SJCRH30 (cell line): ENCODE data around the gene DGCR8. TPM values are rescaled to one million over a fixed set of nuclear protein-coding genes. Genes with fewer than 3 reads are reported as not detected.

Source experiments
- DNase-seq, 2 experiments: peaks; one replicate each; pipeline ENCODE4 v3.0.0-alpha.2; 2015 to 2020
- H3K27ac ChIP-seq: fragments of 250-450 bp; sonication (Bioruptor Pico); 2 replicates; pipeline ENCODE4 v1.5.1; 2020; ENCODE audit warnings: mild to moderate bottlenecking, moderate library complexity
- H3K27me3 ChIP-seq: fragments of 250-450 bp; sonication (Bioruptor Pico); 2 replicates; pipeline ENCODE4 v1.5.1; 2020; ENCODE audit warnings: mild to moderate bottlenecking, moderate library complexity
- H3K36me3 ChIP-seq: fragments of 250-450 bp; sonication (Bioruptor Pico); 2 replicates; pipeline ENCODE4 v1.5.1; 2020; ENCODE audit warnings: mild to moderate bottlenecking, moderate library complexity
- H3K4me1 ChIP-seq: fragments of 250-450 bp; sonication (Bioruptor Pico); 2 replicates; pipeline ENCODE4 v1.5.1; 2020; ENCODE audit warnings: mild to moderate bottlenecking, moderate library complexity
- H3K4me3 ChIP-seq: fragments of 250-450 bp; sonication (Bioruptor Pico); 2 replicates; pipeline ENCODE4 v1.5.1; 2020; ENCODE audit warnings: mild to moderate bottlenecking, moderate library complexity
- H3K9me3 ChIP-seq: fragments of 250-450 bp; sonication (Bioruptor Pico); replicated peaks from 2 replicates; pipeline ENCODE4 v1.5.1; 2020; ENCODE audit warnings: mild to moderate bottlenecking, moderate library complexity
- total RNA-seq: library from RNA; depleted of rRNA; stranded (reverse); fragments of >200 nt; shearing (Covaris generic); gene quantifications from 2 replicates; pipeline ENCODE4 v1.2.3, GENCODE V29; 2014

Gene DGCR8
- total RNA-seq, 1 experiment from 2014 or later, result 39.3 TPM

DNA sequence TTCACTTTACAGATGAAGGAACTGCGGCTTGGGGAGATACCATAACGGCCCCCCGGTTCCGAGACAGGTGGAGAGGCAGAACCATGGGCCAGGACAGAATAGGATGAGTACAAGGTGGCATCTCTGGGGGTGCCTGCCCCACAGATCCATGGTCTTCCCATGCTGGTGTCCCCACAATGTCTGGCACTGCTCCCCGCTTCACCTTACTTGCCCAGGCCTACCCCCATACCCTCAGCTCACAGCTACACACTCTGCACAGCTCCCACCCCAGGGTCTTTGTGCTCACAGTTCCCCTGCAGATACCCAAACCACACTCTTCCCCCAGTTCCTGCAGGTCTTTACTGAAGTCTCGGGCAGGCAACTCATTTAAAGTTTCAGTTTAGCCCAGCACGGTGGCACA lies 11.4 kb upstream of the DGCR8 start:
- no peaks in the 10 kb centered on the region for H3K27me3 ChIP-seq
- no peaks in the 10 kb centered on the region for H3K4me1 ChIP-seq
- no peak overlapping the region for H3K4me3 ChIP-seq
- H3K27ac ChIP-seq, result no peak overlapping the region
- H3K9me3 ChIP-seq, result no peaks in the 10 kb centered on the region
- no peak for DNase-seq
- H3K36me3 ChIP-seq, result no peaks in the 10 kb centered on the region

DNA sequence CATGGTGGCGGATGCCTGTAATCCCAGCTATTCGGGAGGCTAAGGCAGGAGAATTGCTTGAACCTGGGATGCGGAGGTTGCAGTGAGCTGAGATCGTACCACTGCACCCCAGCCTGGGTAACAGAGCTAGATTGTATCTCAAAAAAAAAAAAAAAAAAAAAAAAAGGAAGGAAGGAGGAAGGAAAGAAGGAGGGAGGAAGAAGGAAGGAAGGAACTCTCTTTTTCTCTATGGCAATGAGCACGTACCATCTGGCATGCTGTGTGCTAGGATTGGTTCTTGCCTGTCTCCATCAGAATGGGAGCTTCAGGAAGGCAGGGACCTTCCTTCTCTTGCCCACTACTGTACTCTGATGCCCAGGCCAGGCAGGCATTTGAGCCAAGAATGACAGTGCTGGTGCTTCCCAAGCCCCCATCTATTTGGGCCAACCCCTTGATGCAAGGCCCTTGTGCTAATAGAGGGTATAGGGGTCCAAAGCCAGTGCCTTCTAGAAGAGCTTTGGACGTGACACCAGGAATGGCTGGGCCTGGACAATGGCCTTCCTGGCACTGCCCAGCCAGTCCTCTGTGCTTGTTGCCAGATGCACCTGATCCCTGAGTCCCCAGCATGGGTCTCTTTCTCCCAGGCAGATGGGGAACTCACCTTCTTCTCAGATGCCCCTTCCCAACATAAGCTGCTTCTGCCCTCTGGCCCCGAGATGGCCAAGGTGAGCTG lies 10.6 kb upstream of the DGCR8 start:
- Histone ChIP-seq H3K27me3 (no peaks in the 10 kb centered on the region), H3K27ac (no peak overlapping the region), H3K36me3 (no peaks in the 10 kb centered on the region), H3K4me3 (no peak overlapping the region), H3K9me3 (no peaks in the 10 kb centered on the region), H3K4me1 (no peaks in the 10 kb centered on the region)
- no peak for DNase-seq

- Histone ChIP-seq H3K4me3 (no peak overlapping the region), H3K27me3 (no peaks in the 10 kb centered on the region), H3K36me3 (no peaks in the 10 kb centered on the region), H3K27ac (no peak overlapping the region), H3K9me3 (no peaks in the 10 kb centered on the region), H3K4me1 (no peaks in the 10 kb centered on the region)
- no peak for DNase-seq
These were observed 8.5 kb upstream of the DGCR8 start for GRCh38 chr22:20071524-20071972.

DNA sequence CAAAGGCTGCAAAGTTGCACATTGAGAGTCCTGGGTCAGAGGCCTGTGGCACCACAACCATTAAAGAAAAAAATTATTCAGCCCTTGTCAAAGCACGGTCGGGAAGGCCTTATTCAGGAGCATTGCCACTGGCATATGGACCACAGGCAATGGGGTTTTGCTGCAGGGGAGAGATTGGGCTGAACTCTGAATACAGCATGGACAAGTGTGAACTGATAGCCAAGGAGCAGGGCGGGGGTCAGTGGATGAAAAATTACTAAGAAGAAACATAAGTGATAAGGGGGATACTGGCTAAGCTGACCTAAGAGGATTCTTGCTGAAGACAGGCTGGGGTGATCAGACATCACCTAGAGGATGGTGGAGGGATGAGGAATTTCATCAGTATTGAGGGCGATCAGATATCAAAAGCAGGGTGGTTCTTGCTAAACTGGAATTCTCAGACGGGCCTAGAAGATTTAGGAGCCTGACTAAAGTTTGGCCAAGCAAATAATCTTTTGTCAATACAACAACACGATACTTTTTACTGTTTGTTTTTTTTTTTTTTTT lies 3.3 kb upstream of the DGCR8 start:
- Histone ChIP-seq H3K27ac (no peak overlapping the region), H3K27me3 (no peaks in the 10 kb centered on the region), H3K36me3 (peaks cover 4% of the 10 kb centered on the region), H3K9me3 (no peaks in the 10 kb centered on the region), H3K4me1 (0 out of 2 replicates have a peak, but pooled peaks cover 3% of the 10 kb centered on the region), H3K4me3 (no peak overlapping the region)
- no peak for DNase-seq

- no peaks in the 10 kb centered on the region for H3K9me3 ChIP-seq
- peak overlapping the region; percentile 90 for H3K4me3 ChIP-seq
- H3K4me1 ChIP-seq, result 0 out of 2 replicates have a peak, but pooled peaks cover 3% of the 10 kb centered on the region
- peak; percentile 63 to 65 for DNase-seq
- H3K36me3 ChIP-seq, result peaks cover 11% of the 10 kb centered on the region
- H3K27me3 ChIP-seq, result no peaks in the 10 kb centered on the region
- H3K27ac ChIP-seq, result peak overlapping the region; percentile 85
These were observed 369 bp downstream of the DGCR8 start for GRCh38 chr22:20080445-20080775.

- Histone ChIP-seq H3K4me3 (peak overlapping the region; percentile 90), H3K27ac (peak overlapping the region; percentile 85), H3K27me3 (no peaks in the 10 kb centered on the region), H3K4me1 (0 out of 2 replicates have a peak, but pooled peaks cover 3% of the 10 kb centered on the region), H3K36me3 (peaks cover 17% of the 10 kb centered on the region), H3K9me3 (no peaks in the 10 kb centered on the region)
- peak; percentile 66 to 71 for DNase-seq
These were observed 974 bp downstream of the DGCR8 start for GRCh38 chr22:20080776-20081654.

DNA sequence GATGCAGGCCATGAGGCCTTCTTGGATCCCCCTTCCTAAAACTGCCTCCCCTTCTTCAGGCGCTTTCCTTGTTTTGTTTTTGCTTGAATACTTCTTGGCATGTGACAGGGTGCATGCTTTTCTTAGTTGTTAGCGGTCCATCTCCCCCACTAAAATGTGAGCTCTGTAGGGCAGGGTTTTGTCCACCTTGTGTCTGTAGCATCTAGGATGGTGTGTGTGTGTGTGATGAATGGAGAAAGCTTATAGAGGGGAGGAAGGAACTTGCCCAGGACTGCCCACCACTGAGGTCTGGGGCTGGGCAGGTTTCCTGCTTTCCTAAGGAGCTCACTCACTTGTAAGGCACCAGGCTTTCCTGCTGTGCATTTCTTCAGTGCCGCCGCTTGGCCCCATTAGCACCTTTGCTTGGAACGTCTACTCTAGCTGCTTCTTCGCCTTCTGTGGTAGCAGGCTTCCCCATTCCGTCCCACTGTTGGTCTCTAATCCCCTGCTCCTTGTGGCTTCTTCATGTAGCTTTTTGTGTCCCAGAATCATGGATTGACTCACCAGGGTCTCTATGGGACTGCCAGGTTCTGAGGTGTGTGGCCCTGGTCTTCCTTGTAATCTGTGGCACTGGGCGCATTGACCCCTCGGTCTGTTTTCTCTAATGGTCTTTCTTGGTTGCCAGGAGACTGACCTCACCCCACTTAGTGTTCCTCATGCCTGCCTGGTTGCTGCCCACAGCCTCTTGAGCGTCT lies 3.3 kb downstream of the DGCR8 start:
- H3K27me3 ChIP-seq, result no peaks in the 10 kb centered on the region
- 0 out of 2 replicates have a peak, but pooled peaks cover 3% of the 10 kb centered on the region for H3K4me1 ChIP-seq
- no peaks in the 10 kb centered on the region for H3K9me3 ChIP-seq
- peaks cover 39% of the 10 kb centered on the region for H3K36me3 ChIP-seq
- H3K4me3 ChIP-seq, result no peak overlapping the region
- no peak for DNase-seq
- no peak overlapping the region for H3K27ac ChIP-seq

GRCh38 chr22:20083891-20084546 lies 4.0 kb downstream of the DGCR8 start:
- peaks cover 46% of the 10 kb centered on the region for H3K36me3 ChIP-seq
- H3K27me3 ChIP-seq, result no peaks in the 10 kb centered on the region
- no peak for DNase-seq
- no peaks in the 10 kb centered on the region for H3K9me3 ChIP-seq
- H3K4me1 ChIP-seq, result 0 out of 2 replicates have a peak, but pooled peaks cover 3% of the 10 kb centered on the region
- H3K27ac ChIP-seq, result no peak overlapping the region
- no peak overlapping the region for H3K4me3 ChIP-seq

DNA sequence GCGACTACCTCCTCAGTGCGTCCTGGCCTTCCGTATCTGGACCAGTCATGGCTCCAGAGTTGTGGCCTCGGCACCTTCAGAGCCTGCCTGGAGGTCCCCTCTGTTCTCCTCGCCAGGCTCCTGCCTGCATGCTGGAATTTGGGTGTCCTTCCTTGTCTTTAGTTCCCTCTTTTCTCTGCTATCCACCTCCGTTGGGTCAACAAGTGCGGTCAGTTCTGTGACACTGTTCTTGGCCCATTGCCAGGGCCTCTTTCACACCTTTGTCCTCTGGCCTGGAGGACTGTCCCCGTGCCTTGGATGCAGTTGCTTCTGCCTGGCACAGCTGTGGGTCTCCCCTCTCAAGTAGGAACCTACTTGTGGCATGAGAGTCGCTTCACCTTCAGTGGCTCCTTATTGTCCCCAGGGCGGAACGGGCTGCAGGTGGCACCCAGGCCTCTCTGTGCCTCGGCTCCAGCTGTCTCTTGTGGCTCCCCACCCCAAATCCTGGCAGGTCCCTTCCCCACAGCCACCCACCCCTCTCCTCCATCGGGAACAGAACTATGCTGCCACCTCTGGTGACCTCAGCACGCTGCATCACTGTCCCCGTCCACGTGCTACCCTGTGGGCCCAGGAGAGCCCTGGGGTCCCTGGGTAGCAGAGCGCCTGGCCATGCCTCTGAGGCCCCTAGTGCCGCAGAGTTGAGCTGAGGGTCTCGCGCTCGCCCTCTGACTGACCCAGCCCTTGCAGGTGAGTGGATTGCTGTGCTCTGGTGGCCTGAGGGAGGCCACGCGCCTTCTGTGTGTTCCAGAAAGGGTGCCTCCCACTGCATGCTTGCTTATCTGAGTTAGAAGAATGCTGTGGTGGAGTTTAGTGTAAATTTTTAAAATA lies 4.7 kb downstream of the DGCR8 start:
- 0 out of 2 replicates have a peak, but pooled peaks cover 3% of the 10 kb centered on the region for H3K4me1 ChIP-seq
- H3K27me3 ChIP-seq, result no peaks in the 10 kb centered on the region
- H3K36me3 ChIP-seq, result peaks cover 53% of the 10 kb centered on the region
- H3K9me3 ChIP-seq, result no peaks in the 10 kb centered on the region
- H3K27ac ChIP-seq, result no peak overlapping the region
- no peak overlapping the region for H3K4me3 ChIP-seq
- DNase-seq, result peak in 1 of 2 experiments; percentile 43

GRCh38 chr22:20085651-20086050 lies 5.6 kb downstream of the DGCR8 start:
- Histone ChIP-seq H3K9me3 (no peaks in the 10 kb centered on the region), H3K36me3 (peaks cover 62% of the 10 kb centered on the region), H3K27me3 (no peaks in the 10 kb centered on the region), H3K27ac (no peak overlapping the region), H3K4me3 (no peak overlapping the region), H3K4me1 (0 out of 2 replicates have a peak, but pooled peaks cover 3% of the 10 kb centered on the region)
- no peak for DNase-seq

DNA sequence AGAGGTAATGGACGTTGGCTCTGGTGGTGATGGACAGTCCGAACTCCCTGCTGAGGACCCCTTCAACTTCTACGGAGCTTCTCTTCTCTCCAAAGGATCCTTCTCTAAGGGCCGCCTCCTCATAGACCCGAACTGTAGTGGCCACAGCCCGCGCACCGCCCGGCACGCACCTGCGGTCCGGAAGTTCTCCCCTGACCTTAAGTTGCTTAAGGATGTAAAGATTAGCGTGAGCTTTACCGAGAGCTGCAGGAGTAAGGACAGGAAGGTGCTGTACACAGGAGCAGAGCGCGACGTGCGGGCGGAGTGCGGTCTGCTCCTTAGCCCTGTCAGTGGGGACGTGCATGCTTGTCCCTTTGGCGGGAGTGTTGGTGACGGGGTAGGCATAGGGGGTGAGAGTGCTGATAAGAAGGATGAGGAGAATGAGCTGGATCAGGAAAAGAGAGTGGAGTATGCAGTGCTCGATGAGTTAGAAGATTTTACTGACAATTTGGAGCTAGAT lies 6.1 kb downstream of the DGCR8 start:
- Histone ChIP-seq H3K4me3 (no peak overlapping the region), H3K36me3 (peaks cover 67% of the 10 kb centered on the region), H3K27me3 (no peaks in the 10 kb centered on the region), H3K9me3 (no peaks in the 10 kb centered on the region), H3K4me1 (0 out of 2 replicates have a peak, but pooled peaks cover 3% of the 10 kb centered on the region), H3K27ac (no peak overlapping the region)
- DNase-seq, result no peak

DNA sequence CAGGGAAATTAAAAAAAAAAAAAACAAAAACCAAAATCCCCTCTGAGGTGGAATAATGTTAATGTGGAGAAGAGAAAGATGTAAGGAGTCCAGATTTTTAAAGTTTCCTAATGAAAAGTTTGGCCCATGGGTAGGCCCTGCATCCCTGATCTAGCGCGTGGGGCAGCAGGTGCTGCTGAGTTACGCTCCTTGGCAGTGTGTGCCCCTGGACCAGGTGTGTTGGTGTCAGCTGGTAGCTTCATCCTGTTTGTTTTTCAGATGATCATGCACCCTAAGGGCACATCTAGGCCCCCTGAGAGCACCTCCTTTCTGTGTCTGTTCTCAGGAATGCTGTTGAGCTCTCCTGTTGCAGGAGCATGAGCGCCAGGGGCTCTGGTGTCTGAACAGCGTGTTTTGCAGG lies 6.7 kb downstream of the DGCR8 start:
- Histone ChIP-seq H3K27me3 (no peaks in the 10 kb centered on the region), H3K4me3 (no peak overlapping the region), H3K9me3 (no peaks in the 10 kb centered on the region), H3K4me1 (no peaks in the 10 kb centered on the region), H3K27ac (no peak overlapping the region), H3K36me3 (peaks cover 69% of the 10 kb centered on the region)
- DNase-seq, result no peak
